Glutamatergic neuron (in vitro differentiated cells): Measurements from ENCODE around the gene TAB3. TPM values are rescaled to one million over a fixed set of nuclear protein-coding genes. Genes with fewer than 3 reads are reported as not detected.
"Not testable (repeated sequence)": the region's sequence is repeated elsewhere in the genome, so short reads cannot be mapped to it uniquely, and the experiment has no call there.

ENCODE experiments used
- DNase-seq: peaks from one replicate; pipeline ENCODE4 v3.0.0; 2022
- H3K27ac Mint-ChIP-seq: one replicate; pipeline ENCODE4 v1.8.0; 2020; ENCODE audit warnings: mild to moderate bottlenecking, mixed read lengths, inconsistent platforms; ENCODE audit not compliant: unreplicated experiment
- H3K27me3 Mint-ChIP-seq: one replicate; pipeline ENCODE4 v1.8.0; 2020; ENCODE audit warnings: mild to moderate bottlenecking, moderate library complexity, mixed read lengths, inconsistent platforms; ENCODE audit not compliant: unreplicated experiment
- H3K36me3 Mint-ChIP-seq: one replicate; pipeline ENCODE4 v1.8.0; 2020; ENCODE audit warnings: mild to moderate bottlenecking, mixed read lengths, inconsistent platforms; ENCODE audit not compliant: unreplicated experiment
- H3K4me1 Mint-ChIP-seq: one replicate; pipeline ENCODE4 v1.8.0; 2020; ENCODE audit warnings: mild to moderate bottlenecking, low read depth, mixed read lengths, inconsistent platforms; ENCODE audit not compliant: unreplicated experiment
- H3K4me3 Mint-ChIP-seq: one replicate; pipeline ENCODE4 v1.8.0; 2020; ENCODE audit warnings: mild to moderate bottlenecking, mixed read lengths, inconsistent platforms; ENCODE audit not compliant: unreplicated experiment
- H3K9me3 Mint-ChIP-seq: one replicate; pipeline ENCODE4 v1.8.0; 2020; ENCODE audit warnings: mild to moderate bottlenecking, moderate library complexity, mixed read lengths, inconsistent platforms; ENCODE audit not compliant: unreplicated experiment
- total RNA-seq: library from RNA; stranded (reverse); fragmentation: NEBNext Ultra II Directional; extraction: Animal tissue kit (Norgen Biotek cat#: 25700); gene quantifications from one replicate; pipeline ENCODE4 v1.2.1, GENCODE V29; 2021; ENCODE audit not compliant: unreplicated experiment
- TF ChIP-seq, protein P1 (sequence below): fragments of 200-600 bp; sonication (generic); IDR thresholded peaks from one replicate; pipeline ENCODE4 v1.5.0; 2021; ENCODE audit not compliant: partially characterized antibody, unreplicated experiment

TAB3 gene
- total RNA-seq, 1 donor from 2014 or later: 19.9 TPM

- H3K4me1 Mint-ChIP-seq: no peaks in the 10 kb centered on the region
- H3K27me3 Mint-ChIP-seq: no peaks in the 10 kb centered on the region
- no peaks in the 10 kb centered on the region for H3K9me3 Mint-ChIP-seq
- TF ChIP-seq, protein P1, sequence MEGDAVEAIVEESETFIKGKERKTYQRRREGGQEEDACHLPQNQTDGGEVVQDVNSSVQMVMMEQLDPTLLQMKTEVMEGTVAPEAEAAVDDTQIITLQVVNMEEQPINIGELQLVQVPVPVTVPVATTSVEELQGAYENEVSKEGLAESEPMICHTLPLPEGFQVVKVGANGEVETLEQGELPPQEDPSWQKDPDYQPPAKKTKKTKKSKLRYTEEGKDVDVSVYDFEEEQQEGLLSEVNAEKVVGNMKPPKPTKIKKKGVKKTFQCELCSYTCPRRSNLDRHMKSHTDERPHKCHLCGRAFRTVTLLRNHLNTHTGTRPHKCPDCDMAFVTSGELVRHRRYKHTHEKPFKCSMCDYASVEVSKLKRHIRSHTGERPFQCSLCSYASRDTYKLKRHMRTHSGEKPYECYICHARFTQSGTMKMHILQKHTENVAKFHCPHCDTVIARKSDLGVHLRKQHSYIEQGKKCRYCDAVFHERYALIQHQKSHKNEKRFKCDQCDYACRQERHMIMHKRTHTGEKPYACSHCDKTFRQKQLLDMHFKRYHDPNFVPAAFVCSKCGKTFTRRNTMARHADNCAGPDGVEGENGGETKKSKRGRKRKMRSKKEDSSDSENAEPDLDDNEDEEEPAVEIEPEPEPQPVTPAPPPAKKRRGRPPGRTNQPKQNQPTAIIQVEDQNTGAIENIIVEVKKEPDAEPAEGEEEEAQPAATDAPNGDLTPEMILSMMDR: no peak
- no peak overlapping the region for H3K27ac Mint-ChIP-seq
- H3K36me3 Mint-ChIP-seq: no peaks in the 10 kb centered on the region
- no peak for DNase-seq
- H3K4me3 Mint-ChIP-seq: no peak overlapping the region
These were observed 84.6 kb downstream of the TAB3 start for GRCh38 chrX:30804462-30804861.

DNA sequence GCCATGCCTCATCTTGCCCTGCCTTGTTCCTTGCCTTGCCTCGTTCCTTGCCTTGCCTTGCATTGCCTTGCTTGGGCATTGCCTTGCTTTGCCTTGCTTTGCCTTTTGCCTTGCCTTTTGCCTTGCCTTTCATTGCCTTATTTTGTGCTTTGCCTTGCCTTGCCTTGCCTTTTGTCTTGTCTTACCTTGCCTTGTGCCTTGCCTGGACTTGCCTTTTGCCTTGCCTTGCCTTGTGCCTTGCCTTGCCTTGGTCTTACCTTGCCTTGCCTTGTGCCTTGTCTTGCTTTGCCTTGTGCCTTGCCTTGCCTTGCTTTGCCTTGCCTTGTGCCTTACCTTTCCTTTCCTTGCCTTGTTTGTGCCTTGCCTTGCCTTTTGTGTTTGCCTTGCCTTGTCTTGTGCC is 88.2 kb downstream of the TAB3 start:
- Mint-ChIP-seq H3K4me3 (no peak overlapping the region), H3K27me3 (peaks cover 1% of the 10 kb centered on the region), H3K27ac (no peak overlapping the region), H3K4me1 (no peaks in the 10 kb centered on the region), H3K36me3 (no peaks in the 10 kb centered on the region), H3K9me3 (no peaks in the 10 kb centered on the region)
- TF ChIP-seq, protein P1: no peak
- no peak for DNase-seq

DNA sequence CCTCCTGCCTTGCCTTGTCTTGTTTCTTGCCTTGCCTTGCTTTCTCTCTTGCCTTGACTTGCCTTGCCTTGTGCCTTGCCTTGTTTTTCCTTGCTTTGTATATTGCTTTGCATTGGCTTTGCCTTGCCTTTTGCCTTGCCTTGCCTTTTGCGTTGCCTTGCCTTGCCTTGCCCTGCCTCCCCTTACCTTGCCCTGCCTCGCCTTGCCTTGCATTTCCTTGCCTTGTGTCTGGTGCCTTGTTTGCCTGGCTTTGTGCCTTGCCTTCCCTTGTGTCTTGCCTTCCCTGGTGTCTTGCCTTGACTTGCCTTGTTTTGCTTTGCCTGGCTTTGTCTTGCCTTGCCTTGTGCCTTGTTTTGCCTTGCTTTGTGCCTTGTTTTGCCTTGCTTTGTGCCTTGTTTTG is 89.7 kb downstream of the TAB3 start:
- H3K9me3 Mint-ChIP-seq: no peaks in the 10 kb centered on the region
- TF ChIP-seq, protein P1: no peak
- DNase-seq: no peak

DNA sequence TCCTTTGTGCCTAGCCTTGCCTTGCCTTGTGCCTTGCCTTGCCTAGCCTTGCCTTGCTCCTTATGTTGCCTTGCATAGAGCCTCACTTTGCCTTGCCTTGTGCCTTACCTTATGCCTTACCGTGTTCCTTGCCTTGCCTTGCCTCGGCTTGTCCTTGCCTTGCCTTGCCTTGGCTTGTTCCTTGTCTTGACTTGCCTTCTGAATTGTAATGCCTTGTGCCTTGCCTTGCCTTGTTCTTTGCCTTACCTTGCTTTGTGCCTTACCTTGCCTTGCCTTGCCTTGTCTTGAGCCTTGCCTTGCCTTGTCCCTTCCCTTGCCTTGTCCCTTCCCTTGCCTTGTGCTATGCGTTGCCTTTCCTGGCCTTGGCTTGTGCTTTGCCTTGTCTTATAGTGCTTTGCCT is 90.2 kb downstream of the TAB3 start:
- Mint-ChIP-seq H3K4me3 (no peak overlapping the region), H3K4me1 (no peaks in the 10 kb centered on the region), H3K27me3 (peaks cover 4% of the 10 kb centered on the region), H3K36me3 (no peaks in the 10 kb centered on the region), H3K27ac (no peak overlapping the region), H3K9me3 (no peaks in the 10 kb centered on the region)
- no peak for DNase-seq
- TF ChIP-seq, protein P1: no peak

More for the DNA sequence above, 89.7 kb downstream of the TAB3 start:
- Mint-ChIP-seq H3K4me3 (no peak overlapping the region), H3K27me3 (peaks cover 4% of the 10 kb centered on the region), H3K36me3 (no peaks in the 10 kb centered on the region), H3K4me1 (no peaks in the 10 kb centered on the region), H3K27ac (no peak overlapping the region)

DNA sequence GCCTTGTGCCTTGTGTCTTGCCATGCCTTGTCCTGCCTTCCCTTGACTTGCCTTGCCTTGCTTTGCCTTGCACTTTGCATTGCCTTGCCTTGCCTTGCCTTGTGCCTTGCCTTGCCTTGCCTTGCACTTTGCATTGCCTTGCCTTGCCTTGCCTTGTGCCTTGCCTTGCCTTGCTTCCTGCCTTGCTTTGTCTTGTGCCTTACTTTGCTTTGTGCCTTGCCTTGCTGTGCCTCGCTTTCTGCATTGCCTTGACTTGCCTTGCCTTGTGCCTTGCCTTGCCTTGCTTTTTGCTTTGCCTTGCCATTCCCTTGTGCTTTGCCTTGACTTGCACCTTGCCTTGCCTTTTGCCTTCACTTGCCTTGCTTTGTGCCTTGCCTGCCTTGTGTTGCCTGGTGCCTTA is 91.8 kb downstream of the TAB3 start:
- H3K4me3 Mint-ChIP-seq, H3K27me3 Mint-ChIP-seq, DNase-seq, H3K27ac Mint-ChIP-seq, H3K36me3 Mint-ChIP-seq, H3K4me1 Mint-ChIP-seq, H3K9me3 Mint-ChIP-seq: not testable (repeated sequence)
